ENCODE measurements around the gene EEF1A2.

DNA sequence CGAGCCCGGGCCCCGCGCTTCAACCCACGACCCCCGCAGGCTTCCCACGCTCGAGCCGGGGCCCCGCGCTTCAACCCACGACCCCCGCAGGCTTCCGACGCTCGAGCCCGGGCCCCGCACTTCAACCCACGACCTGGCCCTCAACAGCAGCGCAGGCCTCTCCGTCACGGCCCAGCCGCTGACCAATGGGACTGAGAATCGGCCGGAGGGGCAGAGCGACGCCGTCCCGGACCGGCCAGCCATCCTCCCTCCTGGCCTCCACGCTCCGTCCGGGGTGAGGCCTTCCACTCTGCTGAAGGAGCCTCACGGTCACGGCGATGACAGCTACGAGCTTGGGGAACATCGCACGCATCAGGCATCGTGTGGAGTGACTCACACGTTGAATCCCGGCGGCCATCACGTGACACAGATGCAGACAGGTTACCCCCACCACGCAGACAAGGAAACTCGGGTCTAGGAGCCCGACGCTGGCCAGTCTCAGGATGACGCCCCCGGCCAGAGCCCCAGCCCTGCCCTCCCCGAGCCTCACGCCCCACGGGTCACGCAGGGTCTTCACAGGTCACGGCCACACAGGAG is 32.5 kb downstream of the EEF1A2 start:
- TF ChIP-seq ESRRG (CRISPR knock-in tag; IDR thresholded peaks at IDR 0.05) (no peak), TSHZ2 (CRISPR knock-in tag; IDR thresholded peaks at IDR 0.05) (no peak), ZC3H10 (CRISPR knock-in tag; IDR thresholded peaks at IDR 0.05) (no peak), GLIS3 (CRISPR knock-in tag; IDR thresholded peaks at IDR 0.05) (no peak), RARB (CRISPR knock-in tag; IDR thresholded peaks at IDR 0.05) (no peak), PATZ1 (CRISPR knock-in tag; IDR thresholded peaks at IDR 0.05; ENCODE audit: borderline replicate concordance) (no peak), CSRNP3 (CRISPR knock-in tag; IDR thresholded peaks at IDR 0.05) (no peak)

Measured in SK-N-SH treated with all-trans-retinoic acid at 6 μM for 48 hours (cell line).